ENCODE measurements around the gene DENND1B.

The DENND1B gene

GRCh38 chr1:197468543-197469175 lies 306.6 kb downstream of the DENND1B start:
- no peak for DNase-seq (ENCODE audit: low read depth in 2 of 2)

- DNase-seq (ENCODE audit: low read depth in 2 of 2) = no peak
These were observed 307.4 kb downstream of the DENND1B start for GRCh38 chr1:197467881-197468280.

- no peak for DNase-seq (ENCODE audit: low read depth in 2 of 2)
These were observed 308.5 kb downstream of the DENND1B start for GRCh38 chr1:197466813-197467212.

- no peak for DNase-seq (ENCODE audit: low read depth in 2 of 2)
These were observed 309.6 kb downstream of the DENND1B start for GRCh38 chr1:197465528-197466327.

GRCh38 chr1:197464044-197464443 lies 311.2 kb downstream of the DENND1B start:
- DNase-seq (ENCODE audit: low read depth in 2 of 2) = no peak

GRCh38 chr1:197463142-197463541 lies 312.1 kb downstream of the DENND1B start:
- no peak for DNase-seq (ENCODE audit: low read depth in 2 of 2)

- DNase-seq (ENCODE audit: low read depth in 2 of 2) = no peak
These were observed 312.7 kb downstream of the DENND1B start for GRCh38 chr1:197462539-197462938.
